Ovary (tissue), 9 donors: ENCODE data around the gene IDH3B. TPM values are rescaled to one million over a fixed set of nuclear protein-coding genes. Genes with fewer than 3 reads are reported as not detected.

ENCODE experiments used
- DNase-seq, 5 donors: peaks; one replicate each; pipeline ENCODE4 v3.0.0-alpha.2; 2019 to 2020
- H3K27ac ChIP-seq, 2 donors: fragments of 200-600 bp; one replicate each; pipeline versions ENCODE4 v1.5.1 to v1.8.0; 2019 to 2022
- H3K27me3 ChIP-seq: fragments of 200-600 bp; one replicate; pipeline ENCODE4 v1.8.0; 2022
- H3K36me3 ChIP-seq: fragments of 200-600 bp; sonication (generic); one replicate; pipeline ENCODE4 v1.5.1; 2019
- H3K4me1 ChIP-seq: one replicate; pipeline ENCODE4 v1.8.1; 2013; ENCODE audit warnings: mild to moderate bottlenecking, moderate library complexity; ENCODE audit not compliant: insufficient read depth
- H3K4me3 ChIP-seq: fragments of 200-600 bp; sonication (generic); one replicate; pipeline ENCODE4 v1.5.1; 2017
- H3K9me3 ChIP-seq, 2 donors: fragments of 200-600 bp in 1 of 2; sonication (generic) in 1 of 2; one replicate each; pipeline versions ENCODE4 v1.5.1 to v1.8.1; 2013 to 2019; ENCODE audit warnings: mild to moderate bottlenecking in 1 of 2, moderate library complexity in 1 of 2
- EP300 ChIP-seq: sonication (generic); formaldehyde crosslinking; IDR thresholded peaks from one replicate; pipeline ENCODE4 v1.6.1; 2017; ENCODE audit warnings: antibody characterized with exemption
- POLR2A ChIP-seq: fragments of 450-650 bp; IDR thresholded peaks from one replicate; pipeline ENCODE4 v1.6.1; 2017; ENCODE audit warnings: antibody characterized with exemption, mild to moderate bottlenecking, moderate library complexity
- WGBS, 3 donors: extraction: QIAGEN DNeasy Blood & Tissue Kit in 1 of 3; methylation state at CpG; one replicate each; pipeline versions ENCODE4 v1.1.5 to v1.1.7; 2013 to 2017; 5-methylcytosine and 5-hydroxymethylcytosine counted together
- intact Hi-C, 4 donors: fragments of 100-400 bp; cut with DNase I; formaldehyde crosslinking; loops; one replicate each; pipeline versions ENCODE4 v1.11.0 to v1.15.1; 2022 to 2023
- polyA plus RNA-seq, 2 donors: library from polyadenylated mRNA; stranded (reverse); fragments of 200-250 nt in 1 of 2; fragments of 350-450 nt in 1 of 2; fragmentation: Illumina TruSeq in 1 of 2; extraction: RNeasy Lipid Tissue Mini Kit (QIAGEN cat#74804) in 1 of 2; gene quantifications; one replicate each; pipeline ENCODE4 v1.2.3, GENCODE V29; 2013 to 2014
- total RNA-seq, 7 donors: library from RNA; depleted of rRNA in 2 of 7; stranded (reverse); fragments of >200 nt in 2 of 7; fragmentation: NEBNext Ultra II Directional in 3 of 7; extraction: Animal tissue kit (Norgen Biotek cat#: 25700) in 3 of 7; gene quantifications; one replicate each; pipeline versions ENCODE4 v1.1.0 to v1.2.4, GENCODE V29; 2016 to 2023
- TF ChIP-seq, protein P1 (sequence below), 3 donors: fragments of 450-650 bp in 2 of 3; fragments of 200-600 bp in 1 of 3; IDR thresholded peaks; one replicate each; pipeline versions ENCODE4 v1.5.1 to v1.8.0; 2016 to 2022; ENCODE audit warnings: antibody characterized with exemption in 3 of 3, mild to moderate bottlenecking in 1 of 3
- donor health status: DM: no; HTN: no; CAD: no; lungs with moderate emphysema.
- donor health status: DM: no; HTN: no; CAD: no.
- donor health status: Bipolar disorder and iron deficiency.
- donor health status: DM: yes; HTN: yes; CAD: no.
- donor health status: DM: no; HTN: no; CAD: no.
- donor health status: DM: yes; HTN: yes; CAD: no.

The IDH3B gene
- total and polyA plus RNA-seq, 9 donors: 68.1 to 105 (median 85.9) TPM

- no peak overlapping the region for H3K4me3 ChIP-seq
- DNase-seq: no peak
- H3K27ac ChIP-seq: no peak overlapping the region
- intact Hi-C loops: loop anchor here in 2 of 4 donors (10.0 kb wide), 1 partner anchor 132 kb away; no protein-coding TSS in a partner anchor
- no peaks in the 10 kb centered on the region for H3K36me3 ChIP-seq
- 57 to 59% (median 58%) methylated on average over 5 of the region's 5 CpGs for WGBS, 3 donors
- no peaks in the 10 kb centered on the region for H3K4me1 ChIP-seq
- no peaks in the 10 kb centered on the region for H3K27me3 ChIP-seq
- TF ChIP-seq POLR2A: no peak
- TF ChIP-seq, protein P1, sequence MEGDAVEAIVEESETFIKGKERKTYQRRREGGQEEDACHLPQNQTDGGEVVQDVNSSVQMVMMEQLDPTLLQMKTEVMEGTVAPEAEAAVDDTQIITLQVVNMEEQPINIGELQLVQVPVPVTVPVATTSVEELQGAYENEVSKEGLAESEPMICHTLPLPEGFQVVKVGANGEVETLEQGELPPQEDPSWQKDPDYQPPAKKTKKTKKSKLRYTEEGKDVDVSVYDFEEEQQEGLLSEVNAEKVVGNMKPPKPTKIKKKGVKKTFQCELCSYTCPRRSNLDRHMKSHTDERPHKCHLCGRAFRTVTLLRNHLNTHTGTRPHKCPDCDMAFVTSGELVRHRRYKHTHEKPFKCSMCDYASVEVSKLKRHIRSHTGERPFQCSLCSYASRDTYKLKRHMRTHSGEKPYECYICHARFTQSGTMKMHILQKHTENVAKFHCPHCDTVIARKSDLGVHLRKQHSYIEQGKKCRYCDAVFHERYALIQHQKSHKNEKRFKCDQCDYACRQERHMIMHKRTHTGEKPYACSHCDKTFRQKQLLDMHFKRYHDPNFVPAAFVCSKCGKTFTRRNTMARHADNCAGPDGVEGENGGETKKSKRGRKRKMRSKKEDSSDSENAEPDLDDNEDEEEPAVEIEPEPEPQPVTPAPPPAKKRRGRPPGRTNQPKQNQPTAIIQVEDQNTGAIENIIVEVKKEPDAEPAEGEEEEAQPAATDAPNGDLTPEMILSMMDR (IDR thresholded peaks at IDR 0.05): no peak
- no peak for TF ChIP-seq EP300
- H3K9me3 ChIP-seq: no peaks in the 10 kb centered on the region
Measured at GRCh38 chr20:2657241-2657640, 6.8 kb downstream of the IDH3B start.

GRCh38 chr20:2656471-2657117 lies 7.4 kb downstream of the IDH3B start:
- intact Hi-C loops: loop anchor here in 2 of 4 donors (10.0 kb wide), 1 partner anchor 132 kb away; no protein-coding TSS in a partner anchor
- H3K4me3 ChIP-seq: no peak overlapping the region
- no peak overlapping the region for H3K27ac ChIP-seq
- no peaks in the 10 kb centered on the region for H3K9me3 ChIP-seq
- no peak for DNase-seq
- TF ChIP-seq POLR2A (no peak), EP300 (no peak)
- TF ChIP-seq, protein P1 (IDR thresholded peaks at IDR 0.05): no peak
- 82 to 85% (median 85%) methylated on average over 12 of the region's 12 CpGs for WGBS, 3 donors
- no peaks in the 10 kb centered on the region for H3K27me3 ChIP-seq
- no peaks in the 10 kb centered on the region for H3K4me1 ChIP-seq
- no peaks in the 10 kb centered on the region for H3K36me3 ChIP-seq

GRCh38 chr20:2655331-2656116 lies 8.5 kb downstream of the IDH3B start:
- intact Hi-C loops: loop anchor here in 2 of 4 donors (10.0 kb wide), 1 partner anchor 131 kb away; no protein-coding TSS in a partner anchor
- Histone ChIP-seq H3K9me3 (no peaks in the 10 kb centered on the region), H3K27ac (no peak overlapping the region), H3K4me1 (peaks cover 1% of the 10 kb centered on the region), H3K36me3 (no peaks in the 10 kb centered on the region), H3K4me3 (no peak overlapping the region), H3K27me3 (no peaks in the 10 kb centered on the region)
- no peak for DNase-seq
- TF ChIP-seq, protein P1 (IDR thresholded peaks at IDR 0.05): no peak
- TF ChIP-seq POLR2A: no peak
- no peak for TF ChIP-seq EP300
- WGBS, 3 donors: 83 to 86% (median 86%) methylated on average over 16 to 17 of the region's 17 CpGs

DNA sequence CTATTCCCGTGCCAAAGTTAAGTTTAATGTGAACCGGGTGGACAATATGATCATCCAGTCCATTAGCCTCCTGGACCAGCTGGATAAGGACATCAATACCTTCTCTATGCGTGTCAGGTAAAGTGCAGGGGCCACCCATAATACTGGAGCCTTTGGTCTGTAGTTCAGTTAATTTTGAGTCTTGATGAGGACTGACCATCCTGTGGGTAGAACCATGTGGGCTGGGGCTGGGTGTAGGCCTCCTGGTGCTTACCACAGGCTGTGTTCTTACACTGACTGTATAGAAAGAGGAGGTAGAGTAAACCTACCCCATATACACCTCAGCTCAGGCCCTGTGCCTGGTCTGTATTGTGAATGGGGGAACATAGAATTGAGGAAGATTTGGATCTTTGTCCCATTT lies 9.2 kb downstream of the IDH3B start:
- DNase-seq: no peak
- WGBS, 3 donors: 67 to 71% (median 71%) methylated on average over 3 of the region's 3 CpGs
- intact Hi-C loops: loop anchor here in 2 of 4 donors (5.0 to 10.0 kb wide), 2 partner anchors 37 to 130 kb away; partner anchors contain the start of gene EBF4 (in 1 of the 2)
- Histone ChIP-seq H3K4me3 (no peak overlapping the region), H3K4me1 (peaks cover 1% of the 10 kb centered on the region), H3K27ac (no peak overlapping the region), H3K9me3 (no peaks in the 10 kb centered on the region), H3K27me3 (no peaks in the 10 kb centered on the region), H3K36me3 (no peaks in the 10 kb centered on the region)
- no peak for TF ChIP-seq EP300
- no peak for TF ChIP-seq POLR2A
- TF ChIP-seq, protein P1 (IDR thresholded peaks at IDR 0.05): no peak
